HG03103 (cell line): ENCODE results near the gene TACC2.

ENCODE experiments used
- ATAC-seq: cut with Tn5 transposase; IDR thresholded peaks from one replicate; pipeline ENCODE4 v1.9.1; 2021; ENCODE audit warnings: low read depth; ENCODE audit not compliant: unreplicated experiment

TACC2 gene

GRCh38 chr10:122206471-122207065 is 217.6 kb downstream of the TACC2 start:
- ATAC-seq, result no peak

DNA sequence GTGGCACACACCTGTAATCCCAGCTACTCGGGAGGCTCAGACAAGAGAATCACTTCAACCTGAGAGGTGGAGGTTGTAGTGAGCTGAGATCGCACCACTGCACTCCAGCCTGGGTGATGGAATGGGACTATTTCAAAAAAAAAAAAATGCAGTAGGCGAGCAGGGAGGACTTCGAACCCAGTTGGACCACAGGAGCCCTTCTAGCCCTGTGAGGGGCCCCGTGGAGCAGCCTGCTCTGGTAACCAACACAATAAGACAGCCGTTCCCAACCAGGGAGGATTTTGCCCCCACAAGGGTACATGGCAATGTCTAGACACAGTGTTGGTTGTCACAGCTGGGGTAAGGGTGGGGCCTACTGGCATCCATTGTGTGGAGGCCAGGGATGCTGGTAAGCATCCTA is 218.2 kb downstream of the TACC2 start:
- ATAC-seq, result no peak

- ATAC-seq, result no peak
Observed at GRCh38 chr10:122207596-122207995, 218.6 kb downstream of the TACC2 start.

DNA sequence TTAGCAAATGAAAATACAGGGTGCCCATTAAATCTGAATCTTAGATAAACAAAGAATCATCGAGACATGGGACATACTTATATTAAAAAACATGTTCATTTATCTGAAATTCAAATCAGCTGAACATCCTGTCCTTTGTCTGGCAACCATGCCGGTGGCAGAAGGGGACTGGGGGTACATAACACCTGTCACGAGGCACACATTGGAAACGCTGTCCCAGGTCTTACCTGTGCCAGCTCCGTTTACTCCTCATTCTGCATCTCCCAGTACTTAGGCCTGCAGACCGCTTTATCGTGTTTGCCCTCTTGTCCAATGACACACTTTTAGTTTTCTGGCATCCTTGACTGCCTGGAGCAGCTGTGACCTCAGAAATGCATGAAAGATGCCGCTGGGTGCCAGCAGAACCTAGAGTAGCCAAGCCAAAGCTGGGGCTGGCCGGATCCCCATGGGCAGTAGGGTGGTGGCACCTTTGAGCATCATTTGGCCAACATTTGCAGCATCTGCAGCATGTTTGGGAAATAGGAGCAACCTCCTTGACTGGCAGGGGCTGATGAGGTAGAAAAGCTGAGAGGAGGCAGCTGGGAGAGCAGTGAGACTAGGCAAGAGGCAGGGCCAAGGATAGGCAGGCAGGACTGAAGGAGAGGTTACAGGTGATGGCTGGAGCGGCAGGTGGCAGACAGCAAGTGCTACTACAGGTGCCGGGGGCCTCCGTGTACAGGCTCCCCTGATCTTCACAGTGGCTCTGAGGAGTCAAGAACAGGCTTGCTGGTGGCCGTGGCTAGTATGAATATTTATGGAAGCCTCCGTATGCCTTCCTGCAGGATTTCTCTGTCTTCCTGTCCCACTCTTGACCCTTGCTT is 219.8 kb downstream of the TACC2 start:
- ATAC-seq, result no peak

DNA sequence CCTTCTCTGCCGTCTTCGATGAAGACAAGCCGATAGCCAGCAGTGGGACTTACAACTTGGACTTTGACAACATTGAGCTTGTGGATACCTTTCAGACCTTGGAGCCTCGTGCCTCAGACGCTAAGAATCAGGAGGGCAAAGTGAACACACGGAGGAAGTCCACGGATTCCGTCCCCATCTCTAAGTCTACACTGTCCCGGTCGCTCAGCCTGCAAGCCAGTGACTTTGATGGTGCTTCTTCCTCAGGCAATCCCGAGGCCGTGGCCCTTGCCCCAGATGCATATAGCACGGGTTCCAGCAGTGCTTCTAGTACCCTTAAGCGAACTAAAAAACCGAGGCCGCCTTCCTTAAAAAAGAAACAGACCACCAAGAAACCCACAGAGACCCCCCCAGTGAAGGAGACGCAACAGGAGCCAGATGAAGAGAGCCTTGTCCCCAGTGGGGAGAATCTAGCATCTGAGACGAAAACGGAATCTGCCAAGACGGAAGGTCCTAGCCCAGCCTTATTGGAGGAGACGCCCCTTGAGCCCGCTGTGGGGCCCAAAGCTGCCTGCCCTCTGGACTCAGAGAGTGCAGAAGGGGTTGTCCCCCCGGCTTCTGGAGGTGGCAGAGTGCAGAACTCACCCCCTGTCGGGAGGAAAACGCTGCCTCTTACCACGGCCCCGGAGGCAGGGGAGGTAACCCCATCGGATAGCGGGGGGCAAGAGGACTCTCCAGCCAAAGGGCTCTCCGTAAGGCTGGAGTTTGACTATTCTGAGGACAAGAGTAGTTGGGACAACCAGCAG is 221.7 kb downstream of the TACC2 start:
- no peak for ATAC-seq

DNA sequence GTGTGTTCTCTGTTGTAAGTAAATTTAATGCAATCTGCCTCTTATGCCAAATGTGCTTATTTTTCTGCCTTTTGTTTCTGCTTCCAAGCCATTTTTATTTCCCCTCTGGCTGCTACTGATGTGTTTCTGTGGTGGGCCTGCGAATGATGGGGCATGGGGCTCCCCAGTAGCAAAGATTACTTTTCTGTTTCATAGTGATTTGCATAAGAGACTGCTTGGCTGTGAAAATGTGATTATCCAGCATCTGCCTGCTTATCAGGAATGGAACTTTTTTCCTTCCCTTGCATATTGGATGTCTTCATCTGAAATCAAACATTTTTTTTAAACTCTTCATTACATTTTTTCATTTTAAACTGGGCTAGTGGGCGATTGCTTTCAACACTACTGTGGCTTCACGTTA is 224.4 kb downstream of the TACC2 start:
- ATAC-seq, result no peak

DNA sequence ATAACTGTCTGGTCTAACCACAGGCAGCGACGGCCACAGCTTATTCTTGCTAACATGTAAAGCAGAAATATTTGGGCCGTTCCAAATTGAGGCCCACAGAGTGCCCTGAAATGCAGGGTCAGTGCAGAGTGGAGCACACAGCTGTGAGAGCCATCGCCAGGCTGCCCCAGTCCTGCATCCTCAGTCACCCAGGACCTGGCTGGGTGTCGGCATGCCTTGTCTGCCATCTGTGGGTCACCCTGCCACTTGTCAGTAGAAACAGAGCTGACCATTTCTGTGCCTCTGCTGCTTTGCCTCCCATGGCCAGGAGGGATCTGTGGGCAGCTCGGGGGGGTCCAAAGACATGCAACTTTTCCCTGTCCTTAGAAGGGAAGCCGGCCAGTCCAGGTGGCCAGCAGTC is 224.8 kb downstream of the TACC2 start:
- no peak for ATAC-seq

- ATAC-seq, result no peak
Observed at GRCh38 chr10:122216047-122216446, 227.1 kb downstream of the TACC2 start.

DNA sequence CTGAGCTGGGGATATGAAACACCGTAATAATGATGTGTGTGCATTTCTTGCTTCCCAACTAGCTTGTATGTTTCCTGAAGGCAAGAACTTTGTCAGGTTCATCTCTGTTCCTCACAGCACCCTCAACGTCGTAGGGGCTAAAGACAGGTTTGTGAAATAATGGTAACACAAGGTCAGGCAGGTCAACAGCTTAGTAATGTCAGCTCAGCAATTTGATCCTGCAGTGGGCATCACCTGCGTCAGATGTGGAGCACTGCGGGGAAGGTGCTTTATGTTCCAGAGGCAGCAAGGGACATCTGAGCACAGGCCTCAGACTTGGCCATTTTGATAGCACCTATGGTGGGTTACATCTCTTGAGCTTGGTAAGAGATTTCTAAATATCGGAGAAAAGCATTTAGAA is 230.4 kb downstream of the TACC2 start:
- ATAC-seq, result no peak

GRCh38 chr10:122220736-122221135 is 231.8 kb downstream of the TACC2 start:
- ATAC-seq, result no peak

DNA sequence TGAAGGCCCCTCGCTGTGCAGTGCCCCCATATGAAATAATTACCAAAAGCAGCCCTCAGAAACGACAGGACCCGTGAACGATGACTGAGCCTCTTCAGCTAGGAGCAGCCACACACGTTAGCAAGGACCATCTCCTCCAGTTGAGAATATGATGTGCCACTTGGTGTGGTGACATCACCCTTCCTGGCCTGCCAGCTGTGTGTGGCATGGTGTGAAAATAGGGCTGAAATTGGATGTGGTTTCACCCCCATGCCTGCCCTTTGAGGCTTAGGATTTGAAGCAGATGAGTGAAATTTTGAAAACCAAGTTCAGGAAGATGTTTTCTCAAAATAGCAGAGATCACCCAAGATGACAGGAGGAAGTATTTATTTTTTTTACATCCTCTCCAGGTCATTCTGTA is 233.0 kb downstream of the TACC2 start:
- no peak for ATAC-seq

- no peak for ATAC-seq
Observed at GRCh38 chr10:122222638-122223037, 233.7 kb downstream of the TACC2 start.

GRCh38 chr10:122224159-122224558 is 235.2 kb downstream of the TACC2 start:
- no peak for ATAC-seq

DNA sequence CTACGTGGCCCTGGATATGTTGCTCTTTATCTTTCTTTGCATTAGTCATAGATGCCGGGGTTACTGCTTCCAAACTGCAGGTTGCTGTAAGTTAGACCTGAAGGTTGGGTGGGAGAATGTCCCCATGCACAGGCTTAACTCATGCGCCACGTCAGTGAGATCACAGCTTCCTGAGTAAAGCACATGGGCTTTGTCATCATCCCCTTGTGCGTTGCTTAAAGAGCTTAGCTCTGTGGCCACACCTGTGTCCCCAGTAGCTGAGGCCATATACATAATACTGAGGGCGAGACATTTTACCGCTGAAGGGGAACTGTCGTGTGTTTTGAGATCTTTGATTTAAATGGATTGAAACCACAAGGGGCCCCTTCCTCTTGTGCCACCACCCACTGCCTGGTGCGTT is 236.4 kb downstream of the TACC2 start:
- no peak for ATAC-seq

GRCh38 chr10:122227754-122228153 is 238.8 kb downstream of the TACC2 start:
- no peak for ATAC-seq

GRCh38 chr10:122229666-122230065 is 240.7 kb downstream of the TACC2 start:
- no peak for ATAC-seq

- ATAC-seq, result no peak
Observed at GRCh38 chr10:122230222-122230621, 241.3 kb downstream of the TACC2 start.

- ATAC-seq, result no peak
Observed at GRCh38 chr10:122232769-122233168, 243.8 kb downstream of the TACC2 start.

DNA sequence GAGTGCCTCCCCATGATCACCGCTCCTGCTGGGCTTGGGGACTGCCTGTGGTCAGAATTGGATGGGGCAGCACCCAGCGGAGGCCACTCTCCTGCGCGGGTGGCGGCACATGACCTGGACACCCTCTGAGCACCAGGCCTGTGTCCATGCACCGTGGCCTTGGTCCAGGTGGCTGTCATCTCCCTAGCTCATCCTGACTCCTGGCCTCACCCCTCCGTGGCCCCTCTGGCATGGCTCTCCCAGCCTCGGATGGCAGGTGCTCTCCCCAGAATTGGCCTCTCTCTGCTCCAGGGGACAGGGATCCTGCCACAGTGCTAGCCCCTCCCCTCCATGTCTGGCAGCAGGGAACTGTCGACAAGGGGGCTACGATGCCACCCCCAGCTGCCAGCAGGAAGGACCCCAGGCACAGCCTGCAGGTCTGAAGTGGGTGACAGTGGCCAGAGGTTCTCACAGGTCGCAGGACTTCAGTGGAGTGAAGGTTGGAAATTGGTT is 244.9 kb downstream of the TACC2 start:
- no peak for ATAC-seq

- no peak for ATAC-seq
Observed at GRCh38 chr10:122234416-122234815, 245.5 kb downstream of the TACC2 start.

GRCh38 chr10:122236690-122237306 is 247.8 kb downstream of the TACC2 start:
- ATAC-seq, result no peak
